PC-3 (cell line): ENCODE results near the gene HDAC9. TPM values are rescaled to one million over a fixed set of nuclear protein-coding genes. Genes with fewer than 3 reads are reported as not detected.

Experiments
- ATAC-seq: fragments of 200-7000 bp; cut with Tn5 transposase; 2 replicates; pipeline ENCODE4 v1.9.1; 2020; ENCODE audit warnings: mild to moderate bottlenecking, moderate library complexity
- BruUV-seq: library from RNA; stranded (reverse); fragments of 400-500 nt; replicated peaks from 2 replicates; lab custom pipeline; 2021; lab: Mats Ljungman, UMichigan
- CTCF ChIA-PET: fragments of 300-600 bp; sonication (Branson Sonifier 250); formaldehyde crosslinking; loops from one replicate; lab custom pipeline; 2022; ENCODE audit warnings: antibody characterized with exemption; lab: Charles Lee
- POLR2A ChIA-PET: fragments of 300-600 bp; sonication (Branson Sonifier 250); formaldehyde crosslinking; loops from one replicate; lab custom pipeline; 2022; ENCODE audit warnings: antibody characterized with exemption; ENCODE audit not compliant: unreplicated experiment; lab: Charles Lee
- DNase-seq: peaks from one replicate; pipeline ENCODE4 v3.0.0-alpha.2; 2015
- H2AFZ ChIP-seq: fragments of 300-600 bp; sonication (generic); 2 replicates; pipeline ENCODE4 v1.6.0; 2016; ENCODE audit warnings: antibody characterized with exemption, low read length
- H3F3A ChIP-seq: fragments of 300-600 bp; sonication (generic); one replicate; pipeline ENCODE4 v1.6.0; 2017; ENCODE audit warnings: antibody characterized with exemption, low read length, control low read depth, mild to moderate bottlenecking; ENCODE audit not compliant: unreplicated experiment
- H3K27ac ChIP-seq: fragments of 300-600 bp; sonication (generic); 2 replicates; pipeline ENCODE4 v1.5.1; 2016; ENCODE audit warnings: mild to moderate bottlenecking, low read length
- H3K27me3 ChIP-seq: fragments of 300-600 bp; sonication (generic); 2 replicates; pipeline ENCODE4 v1.6.1; 2016; ENCODE audit warnings: low read length, mixed read lengths
- H3K36me3 ChIP-seq: fragments of 300-600 bp; sonication (generic); 2 replicates; pipeline ENCODE4 v1.6.1; 2016; ENCODE audit warnings: low read depth, mixed run types, low read length, mixed read lengths
- H3K4me1 ChIP-seq: fragments of 300-600 bp; sonication (generic); 2 replicates; pipeline ENCODE4 v1.5.1; 2016; ENCODE audit warnings: low read length; ENCODE audit not compliant: insufficient read depth
- H3K4me2 ChIP-seq: fragments of 300-600 bp; sonication (generic); 2 replicates; pipeline ENCODE4 v1.6.0; 2016; ENCODE audit warnings: low read length
- H3K4me3 ChIP-seq: fragments of 300-600 bp; sonication (generic); 2 replicates; pipeline ENCODE4 v1.5.1; 2016; ENCODE audit warnings: mild to moderate bottlenecking, low read length, mixed read lengths
- H3K79me2 ChIP-seq: fragments of 300-600 bp; sonication (generic); 2 replicates; pipeline ENCODE4 v1.6.1; 2017; ENCODE audit warnings: low read length, mixed read lengths
- H3K9ac ChIP-seq: fragments of 300-600 bp; sonication (generic); 2 replicates; pipeline ENCODE4 v1.6.0; 2016; ENCODE audit warnings: mild to moderate bottlenecking, low read length
- H3K9me2 ChIP-seq: fragments of 300-600 bp; sonication (generic); replicated peaks from 2 replicates; pipeline ENCODE4 v1.6.1; 2016; ENCODE audit warnings: mixed run types, low read length, mixed read lengths
- H3K9me3 ChIP-seq: fragments of 300-600 bp; sonication (generic); 2 replicates; pipeline ENCODE4 v1.6.1; 2016; ENCODE audit warnings: low read length, mixed read lengths
- H4K20me1 ChIP-seq: fragments of 300-600 bp; sonication (generic); 2 replicates; pipeline ENCODE4 v1.6.1; 2016; ENCODE audit warnings: low read length, mixed read lengths
- EZH2 ChIP-seq: fragments of 300-600 bp; sonication (generic); IDR thresholded peaks from one replicate; pipeline ENCODE4 v1.6.1; 2017; ENCODE audit warnings: antibody characterized with exemption, mild to moderate bottlenecking, low read length; ENCODE audit not compliant: unreplicated experiment
- EZH2phosphoT487 ChIP-seq: fragments of 300-600 bp; sonication (generic); IDR thresholded peaks from 2 replicates; pipeline ENCODE4 v1.6.1; 2018; ENCODE audit warnings: mild to moderate bottlenecking, antibody characterized with exemption, low read length, borderline replicate concordance
- intact Hi-C: fragments of 100-400 bp; cut with micrococcal nuclease; formaldehyde crosslinking; loops from 2 replicates; pipeline ENCODE4 v1.9.0; 2023
- total RNA-seq: library from RNA; depleted of rRNA; stranded (reverse); fragments of >200 nt; gene quantifications from 2 replicates; pipeline ENCODE4 v1.2.3, GENCODE V29; 2014
- TF ChIP-seq, protein P1 (sequence below): fragments of 300-600 bp; sonication (generic); conservative IDR thresholded peaks from 2 replicates; pipeline ENCODE4 v1.5.1; 2017; ENCODE audit warnings: antibody characterized with exemption, low read depth, mild to moderate bottlenecking, low read length

Gene HDAC9
- total RNA-seq, 1 experiment from 2014 or later: 7.8 TPM

DNA sequence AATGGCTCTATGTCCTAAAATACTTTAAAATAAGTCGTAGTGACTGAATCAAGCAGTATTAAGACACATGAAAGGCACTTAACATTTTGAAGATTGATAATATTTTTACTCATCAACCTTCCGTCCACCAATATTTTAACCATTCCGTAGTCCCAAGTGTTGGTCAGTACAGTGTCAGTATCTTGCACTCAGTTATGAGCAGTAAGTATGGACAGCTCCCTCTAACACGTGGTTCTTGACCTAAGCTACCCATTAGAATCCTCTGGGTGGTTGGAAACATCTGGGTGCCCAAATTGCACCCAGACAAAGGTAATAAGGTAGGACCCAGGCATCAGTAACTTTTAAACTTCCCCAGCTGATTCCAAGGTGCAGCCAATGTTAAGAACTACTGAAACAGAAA is 260.2 kb downstream of the HDAC9 start:
- no TSS peak for BruUV-seq
- no peak overlapping the region for H3K4me2 ChIP-seq
- POLR2A ChIA-PET: no interaction called here
- no peaks in the 10 kb centered on the region for H3K27me3 ChIP-seq
- DNase-seq (no peak), ATAC-seq (no peak)
- CTCF ChIA-PET: interaction anchor here (0.5 to 1.0 kb wide), 3 partner anchors 124 to 648 kb away, joined by 3 to 7 read pairs (median 3); partner anchors contain the start of gene TWIST1
- H3K9ac ChIP-seq: no peak overlapping the region
- no peaks in the 10 kb centered on the region for H3K79me2 ChIP-seq
- 0 out of 2 replicates have a peak, but pooled peaks cover 6% of the 10 kb centered on the region for H3K4me1 ChIP-seq
- H3K9me3 ChIP-seq: no peaks in the 10 kb centered on the region
- no peak overlapping the region for H3K4me3 ChIP-seq
- no peaks in the 10 kb centered on the region for H3K36me3 ChIP-seq
- intact Hi-C loops: no loop called here
- H3K27ac ChIP-seq: no peak overlapping the region
- H3K9me2 ChIP-seq: no peaks in the 10 kb centered on the region; the same call in 1 of the 2 replicates
- no peaks in the 10 kb centered on the region for H3F3A ChIP-seq
- no peak overlapping the region for H2AFZ ChIP-seq
- H4K20me1 ChIP-seq: no peaks in the 10 kb centered on the region
- TF ChIP-seq EZH2 (no peak), EZH2phosphoT487 (no peak)
- TF ChIP-seq, protein P1, sequence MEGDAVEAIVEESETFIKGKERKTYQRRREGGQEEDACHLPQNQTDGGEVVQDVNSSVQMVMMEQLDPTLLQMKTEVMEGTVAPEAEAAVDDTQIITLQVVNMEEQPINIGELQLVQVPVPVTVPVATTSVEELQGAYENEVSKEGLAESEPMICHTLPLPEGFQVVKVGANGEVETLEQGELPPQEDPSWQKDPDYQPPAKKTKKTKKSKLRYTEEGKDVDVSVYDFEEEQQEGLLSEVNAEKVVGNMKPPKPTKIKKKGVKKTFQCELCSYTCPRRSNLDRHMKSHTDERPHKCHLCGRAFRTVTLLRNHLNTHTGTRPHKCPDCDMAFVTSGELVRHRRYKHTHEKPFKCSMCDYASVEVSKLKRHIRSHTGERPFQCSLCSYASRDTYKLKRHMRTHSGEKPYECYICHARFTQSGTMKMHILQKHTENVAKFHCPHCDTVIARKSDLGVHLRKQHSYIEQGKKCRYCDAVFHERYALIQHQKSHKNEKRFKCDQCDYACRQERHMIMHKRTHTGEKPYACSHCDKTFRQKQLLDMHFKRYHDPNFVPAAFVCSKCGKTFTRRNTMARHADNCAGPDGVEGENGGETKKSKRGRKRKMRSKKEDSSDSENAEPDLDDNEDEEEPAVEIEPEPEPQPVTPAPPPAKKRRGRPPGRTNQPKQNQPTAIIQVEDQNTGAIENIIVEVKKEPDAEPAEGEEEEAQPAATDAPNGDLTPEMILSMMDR: no peak

DNA sequence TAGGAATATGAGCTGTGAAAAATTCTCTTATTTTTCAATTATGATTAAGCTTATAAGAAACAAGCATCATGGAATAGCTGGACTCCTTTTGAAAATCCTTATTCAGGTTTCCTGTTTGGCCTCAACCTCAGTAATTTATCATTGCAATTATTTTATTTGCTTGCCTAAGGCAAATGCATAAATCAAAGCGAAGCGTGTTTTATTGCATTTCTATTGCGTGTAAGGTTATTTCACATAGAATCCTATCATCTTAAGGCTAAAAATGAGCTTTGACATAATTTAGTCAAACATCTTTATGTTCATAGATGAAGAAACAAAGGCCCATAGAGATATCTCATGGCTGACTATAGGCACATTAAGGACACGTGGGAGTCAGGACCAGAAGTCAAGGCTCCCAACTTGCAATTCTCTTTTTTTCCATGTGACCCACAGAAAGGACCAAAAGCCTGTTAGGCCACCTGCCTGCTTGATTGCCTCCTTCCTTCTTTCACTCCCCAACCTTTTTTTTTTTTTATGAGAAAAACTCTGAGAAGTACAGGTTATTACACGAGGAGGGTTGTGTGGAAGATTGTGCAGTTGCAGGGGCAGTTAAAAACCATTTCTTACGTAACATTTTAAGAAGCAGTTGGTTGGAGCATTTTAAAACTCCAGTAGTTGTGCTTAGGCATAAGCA is 261.0 kb downstream of the HDAC9 start:
- Histone ChIP-seq H3K36me3 (no peaks in the 10 kb centered on the region), H3K4me3 (no peak overlapping the region), H4K20me1 (no peaks in the 10 kb centered on the region), H3K4me2 (no peak overlapping the region), H3K9ac (no peak overlapping the region), H3K27ac (no peak overlapping the region), H3K27me3 (no peaks in the 10 kb centered on the region), H3K79me2 (no peaks in the 10 kb centered on the region), H3F3A (no peaks in the 10 kb centered on the region), H3K9me3 (no peaks in the 10 kb centered on the region), H3K4me1 (0 out of 2 replicates have a peak, but pooled peaks cover 6% of the 10 kb centered on the region), H3K9me2 (no peaks in the 10 kb centered on the region; the same call in 1 of the 2 replicates), H2AFZ (no peak overlapping the region)
- intact Hi-C loops: no loop called here
- ATAC-seq (no peak), DNase-seq (no peak)
- POLR2A ChIA-PET: no interaction called here
- BruUV-seq: no TSS peak
- CTCF ChIA-PET: interaction anchor here (0.5 to 0.6 kb wide), 2 partner anchors 123 to 139 kb away, joined by 3 read pairs; no protein-coding TSS in a partner anchor
- TF ChIP-seq EZH2 (no peak), EZH2phosphoT487 (no peak)
- TF ChIP-seq, protein P1: no peak

DNA sequence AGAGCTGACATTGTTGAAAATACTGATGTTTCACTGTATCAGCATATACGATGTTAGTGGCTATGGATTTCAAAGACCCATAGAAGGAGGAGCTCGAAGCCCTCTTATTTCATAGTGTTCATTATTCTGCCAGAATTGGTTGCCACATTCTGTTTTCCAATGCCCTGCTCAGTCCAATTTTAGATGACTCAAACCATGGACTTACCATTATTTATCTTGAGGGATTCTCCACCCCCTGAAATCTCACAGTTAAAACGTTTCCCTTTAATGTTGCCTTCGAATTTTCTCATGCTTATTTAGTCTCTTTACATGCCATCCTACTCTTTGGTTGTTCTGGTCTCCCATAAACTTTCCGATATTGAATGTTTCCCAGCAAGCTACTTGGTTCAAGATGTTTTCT is 264.5 kb downstream of the HDAC9 start:
- no peak overlapping the region for H3K4me2 ChIP-seq
- H3K4me3 ChIP-seq: no peak overlapping the region
- H3K27ac ChIP-seq: no peak overlapping the region
- H3K36me3 ChIP-seq: no peaks in the 10 kb centered on the region
- 0 out of 2 replicates have a peak, but pooled peaks cover 5% of the 10 kb centered on the region for H3K4me1 ChIP-seq
- TF ChIP-seq, protein P1: no peak
- TF ChIP-seq EZH2 (no peak), EZH2phosphoT487 (no peak)
- no peaks in the 10 kb centered on the region for H3K27me3 ChIP-seq
- H4K20me1 ChIP-seq: no peaks in the 10 kb centered on the region
- DNase-seq (no peak), ATAC-seq (no peak)
- H3F3A ChIP-seq: no peaks in the 10 kb centered on the region
- H3K9ac ChIP-seq: no peak overlapping the region
- H3K9me2 ChIP-seq: no peaks in the 10 kb centered on the region; the same call in 1 of the 2 replicates
- H3K79me2 ChIP-seq: no peaks in the 10 kb centered on the region
- BruUV-seq: no TSS peak
- CTCF ChIA-PET: no interaction called here
- intact Hi-C loops: no loop called here
- POLR2A ChIA-PET: interaction anchor here (0.5 kb wide), 1 partner anchor 30 kb away, joined by 3 read pairs; no protein-coding TSS in a partner anchor
- H2AFZ ChIP-seq: no peak overlapping the region
- H3K9me3 ChIP-seq: no peaks in the 10 kb centered on the region
